H9 (cell line): ENCODE results near the gene KHK. TPM values are rescaled to one million over a fixed set of nuclear protein-coding genes. Genes with fewer than 3 reads are reported as not detected.

Experiments used
- DNase-seq: peaks from one replicate; pipeline ENCODE4 v3.0.0-alpha.2; 2017
- H2AFZ ChIP-seq: one replicate; pipeline ENCODE4 v1.6.1; 2013; ENCODE audit warnings: mild to moderate bottlenecking, low read length, control low read depth, moderate library complexity
- H2AK5ac ChIP-seq: 2 replicates; pipeline ENCODE4 v1.6.1; 2013; ENCODE audit warnings: low read length, control low read depth, mixed read lengths; ENCODE audit not compliant: insufficient read length
- H2BK120ac ChIP-seq: one replicate; pipeline ENCODE4 v1.6.1; 2013; ENCODE audit warnings: low read depth, mild to moderate bottlenecking, low read length, control low read depth, inconsistent platforms; ENCODE audit not compliant: poor library complexity, severe bottlenecking
- H2BK12ac ChIP-seq: 2 replicates; pipeline ENCODE4 v1.6.1; 2013; ENCODE audit warnings: low read length, control low read depth, mixed read lengths, low read depth; ENCODE audit not compliant: insufficient read length
- H2BK15ac ChIP-seq: 2 replicates; pipeline ENCODE4 v1.6.1; 2013; ENCODE audit warnings: low read depth, low read length, control low read depth
- H2BK20ac ChIP-seq: one replicate; pipeline ENCODE4 v1.6.1; 2013; ENCODE audit warnings: low read depth, mild to moderate bottlenecking, low read length, control low read depth, inconsistent platforms; ENCODE audit not compliant: poor library complexity, severe bottlenecking
- H2BK5ac ChIP-seq: 2 replicates; pipeline ENCODE4 v1.6.1; 2013; ENCODE audit warnings: low read length, control low read depth, mixed read lengths; ENCODE audit not compliant: insufficient read length
- H3K14ac ChIP-seq: 2 replicates; pipeline ENCODE4 v1.6.1; 2013; ENCODE audit warnings: low read length, control low read depth; ENCODE audit not compliant: insufficient read depth
- H3K18ac ChIP-seq: 2 replicates; pipeline ENCODE4 v1.6.1; 2013; ENCODE audit warnings: low read depth, mild to moderate bottlenecking, mixed read lengths, low read length, control low read depth; ENCODE audit not compliant: insufficient read length
- H3K23ac ChIP-seq: 2 replicates; pipeline ENCODE4 v1.6.1; 2013; ENCODE audit warnings: low read length, control low read depth, mixed read lengths, low read depth; ENCODE audit not compliant: insufficient read length
- H3K23me2 ChIP-seq: 2 replicates; pipeline ENCODE4 v1.6.1; 2013; ENCODE audit warnings: low read depth, mild to moderate bottlenecking, mixed read lengths, low read length, control low read depth; ENCODE audit not compliant: insufficient read length, poor library complexity, severe bottlenecking
- H3K27ac ChIP-seq: 2 replicates; pipeline ENCODE4 v1.5.1; 2013; ENCODE audit warnings: low read length, control low read depth, mixed read lengths, low read depth; ENCODE audit not compliant: insufficient read length
- H3K27me3 ChIP-seq: 2 replicates; pipeline ENCODE4 v1.6.1; 2013; ENCODE audit warnings: low read length, control low read depth, inconsistent platforms; ENCODE audit not compliant: insufficient read depth
- H3K4ac ChIP-seq: 2 replicates; pipeline ENCODE4 v1.6.1; 2013; ENCODE audit warnings: low read depth, mild to moderate bottlenecking, control low read depth, inconsistent platforms, low read length, moderate library complexity
- H3K4me1 ChIP-seq: 2 replicates; pipeline ENCODE4 v1.6.1; 2013; ENCODE audit warnings: low read length, control low read depth, inconsistent platforms; ENCODE audit not compliant: insufficient read depth
- H3K4me2 ChIP-seq: 2 replicates; pipeline ENCODE4 v1.6.1; 2013; ENCODE audit warnings: low read length, control low read depth, mixed read lengths; ENCODE audit not compliant: insufficient read length, insufficient read depth
- H3K56ac ChIP-seq: 2 replicates; pipeline ENCODE4 v1.6.1; 2013; ENCODE audit warnings: low read depth, mild to moderate bottlenecking, mixed read lengths, low read length, control low read depth; ENCODE audit not compliant: insufficient read length
- H3K79me1 ChIP-seq: 2 replicates; pipeline ENCODE4 v1.6.1; 2013; ENCODE audit warnings: low read depth, mild to moderate bottlenecking, moderate library complexity, low read length, control low read depth, inconsistent platforms; ENCODE audit not compliant: insufficient read depth, poor library complexity, severe bottlenecking
- H3K79me2 ChIP-seq: 2 replicates; pipeline ENCODE4 v1.6.1; 2013; ENCODE audit warnings: low read length, control low read depth, inconsistent platforms; ENCODE audit not compliant: insufficient read depth
- H3K9ac ChIP-seq: 2 replicates; pipeline ENCODE4 v1.6.1; 2013; ENCODE audit warnings: low read length, control low read depth, mixed read lengths; ENCODE audit not compliant: insufficient read length; ENCODE audit errors: extremely low read depth
- H3K9me3 ChIP-seq: one replicate; pipeline ENCODE4 v1.6.1; 2013; ENCODE audit warnings: low read depth, low read length, inconsistent platforms; ENCODE audit not compliant: control insufficient read depth
- H3T11ph ChIP-seq: one replicate; pipeline ENCODE4 v1.6.1; 2013; ENCODE audit warnings: mild to moderate bottlenecking, low read length, control low read depth, inconsistent platforms
- H4K20me1 ChIP-seq: one replicate; pipeline ENCODE4 v1.6.1; 2013; ENCODE audit not compliant: control insufficient read depth, insufficient read length, insufficient read depth
- H4K5ac ChIP-seq: 2 replicates; pipeline ENCODE4 v1.6.1; 2013; ENCODE audit warnings: low read depth, mild to moderate bottlenecking, mixed read lengths, low read length, control low read depth; ENCODE audit not compliant: insufficient read length
- H4K8ac ChIP-seq: replicated peaks from 2 replicates; pipeline ENCODE4 v1.6.1; 2013; ENCODE audit warnings: low read length, control low read depth, mixed read lengths, low read depth; ENCODE audit not compliant: insufficient read length
- H4K91ac ChIP-seq: 2 replicates; pipeline ENCODE4 v1.6.1; 2013; ENCODE audit warnings: low read depth, mild to moderate bottlenecking, moderate library complexity, mixed read lengths, low read length, control low read depth; ENCODE audit not compliant: insufficient read length
- H3K27ac Mint-ChIP-seq, 3 experiments: 2 replicates in 2 of 3; 3 replicates in 1 of 3; pipeline ENCODE4 v1.8.0; 2020 to 2021; ENCODE audit warnings: mixed read lengths in 3 of 3, mild to moderate bottlenecking in 1 of 3, moderate library complexity in 1 of 3
- H3K27me3 Mint-ChIP-seq: 2 replicates; pipeline ENCODE4 v1.8.0; 2021; ENCODE audit warnings: low read depth, mild to moderate bottlenecking, moderate library complexity, mixed read lengths
- H3K36me3 Mint-ChIP-seq, 3 experiments: 2 replicates in 2 of 3; 3 replicates in 1 of 3; pipeline ENCODE4 v1.8.0; 2020 to 2021; ENCODE audit warnings: low read depth in 3 of 3, mixed read lengths in 3 of 3; ENCODE audit not compliant: insufficient read depth in 1 of 3
- H3K4me1 Mint-ChIP-seq, 2 experiments: 2 replicates each; pipeline ENCODE4 v1.8.0; 2020; ENCODE audit warnings: mixed read lengths in 2 of 2
- H3K4me3 Mint-ChIP-seq, 2 experiments: 2 replicates in 1 of 2; 3 replicates in 1 of 2; pipeline ENCODE4 v1.8.0; 2020 to 2021; ENCODE audit warnings: mild to moderate bottlenecking in 2 of 2, mixed read lengths in 2 of 2, moderate library complexity in 1 of 2
- H3K9me3 Mint-ChIP-seq, 2 experiments: 2 replicates in 1 of 2; 3 replicates in 1 of 2; pipeline ENCODE4 v1.8.0; 2020; ENCODE audit warnings: mild to moderate bottlenecking in 2 of 2, mixed read lengths in 2 of 2, moderate library complexity in 1 of 2
- CTCF ChIP-seq: fragments of 200-600 bp; sonication (generic); conservative IDR thresholded peaks from 3 replicates; pipeline ENCODE4 v1.8.0; 2021; ENCODE audit warnings: antibody characterized with exemption, mild to moderate bottlenecking
- WGBS: extraction: QIAGEN DNeasy Blood & Tissue Kit; methylation state at CpG from one replicate; pipeline ENCODE4 v1.1.7; 2013; ENCODE audit warnings: missing lambda C conversion rate, low lambda C conversion rate, mixed read lengths; ENCODE audit not compliant: insufficient read length; ENCODE audit errors: extremely low coverage; 5-methylcytosine and 5-hydroxymethylcytosine counted together
- total RNA-seq: library from RNA; stranded (reverse); gene quantifications from 2 replicates; pipeline ENCODE4 v1.2.1, GENCODE V29; 2021

The KHK gene
- total RNA-seq, 1 experiment from 2014 or later = 12.1 TPM

- Histone ChIP-seq H3K4me2 (no peak overlapping the region), H3K27me3 (no peaks in the 10 kb centered on the region), H4K5ac (no peak overlapping the region), H3K79me1 (no peaks in the 10 kb centered on the region), H2BK15ac (no peak overlapping the region), H3K56ac (no peak overlapping the region), H4K91ac (no peak overlapping the region), H4K8ac (no peak overlapping the region), H2BK5ac (no peak overlapping the region), H2BK120ac (no peak overlapping the region), H3K79me2 (no peaks in the 10 kb centered on the region), H2BK12ac (no peak overlapping the region), H3T11ph (no peak overlapping the region), H3K9me3 (no peaks in the 10 kb centered on the region), H3K23me2 (no peaks in the 10 kb centered on the region), H3K18ac (no peak overlapping the region), H3K9ac (no peak overlapping the region), H2BK20ac (no peak overlapping the region), H2AFZ (no peak overlapping the region), H3K14ac (no peak overlapping the region), H3K4ac (no peak overlapping the region), H3K4me1 (no peaks in the 10 kb centered on the region), H3K27ac (no peak overlapping the region), H2AK5ac (no peak overlapping the region), H3K23ac (no peak overlapping the region), H4K20me1 (no peaks in the 10 kb centered on the region)
- TF ChIP-seq CTCF = no peak
- Mint-ChIP-seq H3K36me3 (peaks cover 20 to 73% (median 69%) of the 10 kb centered on the region in 3 experiments), H3K9me3 (no peaks in the 10 kb centered on the region), H3K4me1 (peaks cover 0 to 5% of the 10 kb centered on the region in 2 experiments; a peak in 1 of 4 replicates), H3K4me3 (no peak overlapping the region), H3K27me3 (no peaks in the 10 kb centered on the region), H3K27ac (no peak overlapping the region)
- WGBS = no CpG with 5 or more reads among the region's 8 CpGs
- DNase-seq = no peak
Measured at GRCh38 chr2:27040282-27040681, 46.3 kb upstream of the KHK start.
